Activated T-cell treated with anti-CD3 and anti-CD28 coated beads, Interleukin-2, amount 50 U/mL, for 4 hours (primary cell): ENCODE measurements around the gene SLC9A8. TPM values are rescaled to one million over a fixed set of nuclear protein-coding genes. Genes with fewer than 3 reads are reported as not detected.
"Not testable (repeated sequence)": the region's sequence is repeated elsewhere in the genome, so short reads cannot be mapped to it uniquely, and the experiment has no call there.

Source experiments
- ATAC-seq, 2 donors: fragments of 200-7000 bp; cut with Tn5 transposase; one replicate each; pipeline ENCODE4 v1.10.0; 2021
- DNase-seq: peaks from one replicate; pipeline ENCODE4 v3.0.0-alpha.2; 2020
- H3K27me3 Mint-ChIP-seq: one replicate; pipeline ENCODE4 v1.8.0; 2021; ENCODE audit warnings: low read depth, mixed read lengths
- H3K36me3 Mint-ChIP-seq: one replicate; pipeline ENCODE4 v1.8.0; 2022; ENCODE audit warnings: mixed read lengths; ENCODE audit not compliant: insufficient read depth
- H3K4me1 Mint-ChIP-seq: one replicate; pipeline ENCODE4 v1.8.0; 2021; ENCODE audit warnings: low read depth, mixed read lengths
- H3K4me3 Mint-ChIP-seq: one replicate; pipeline ENCODE4 v1.8.0; 2021; ENCODE audit warnings: mild to moderate bottlenecking, moderate library complexity, mixed read lengths
- H3K9me3 Mint-ChIP-seq: one replicate; pipeline ENCODE4 v1.8.0; 2021; ENCODE audit warnings: mixed read lengths
- total RNA-seq, 3 donors: library from RNA; stranded (reverse); gene quantifications; one replicate each; pipeline ENCODE4 v1.2.1, GENCODE V29; 2021

SLC9A8 gene
- total RNA-seq, 3 donors from 2014 or later: 11.9 to 16.4 (median 13.2) TPM

DNA sequence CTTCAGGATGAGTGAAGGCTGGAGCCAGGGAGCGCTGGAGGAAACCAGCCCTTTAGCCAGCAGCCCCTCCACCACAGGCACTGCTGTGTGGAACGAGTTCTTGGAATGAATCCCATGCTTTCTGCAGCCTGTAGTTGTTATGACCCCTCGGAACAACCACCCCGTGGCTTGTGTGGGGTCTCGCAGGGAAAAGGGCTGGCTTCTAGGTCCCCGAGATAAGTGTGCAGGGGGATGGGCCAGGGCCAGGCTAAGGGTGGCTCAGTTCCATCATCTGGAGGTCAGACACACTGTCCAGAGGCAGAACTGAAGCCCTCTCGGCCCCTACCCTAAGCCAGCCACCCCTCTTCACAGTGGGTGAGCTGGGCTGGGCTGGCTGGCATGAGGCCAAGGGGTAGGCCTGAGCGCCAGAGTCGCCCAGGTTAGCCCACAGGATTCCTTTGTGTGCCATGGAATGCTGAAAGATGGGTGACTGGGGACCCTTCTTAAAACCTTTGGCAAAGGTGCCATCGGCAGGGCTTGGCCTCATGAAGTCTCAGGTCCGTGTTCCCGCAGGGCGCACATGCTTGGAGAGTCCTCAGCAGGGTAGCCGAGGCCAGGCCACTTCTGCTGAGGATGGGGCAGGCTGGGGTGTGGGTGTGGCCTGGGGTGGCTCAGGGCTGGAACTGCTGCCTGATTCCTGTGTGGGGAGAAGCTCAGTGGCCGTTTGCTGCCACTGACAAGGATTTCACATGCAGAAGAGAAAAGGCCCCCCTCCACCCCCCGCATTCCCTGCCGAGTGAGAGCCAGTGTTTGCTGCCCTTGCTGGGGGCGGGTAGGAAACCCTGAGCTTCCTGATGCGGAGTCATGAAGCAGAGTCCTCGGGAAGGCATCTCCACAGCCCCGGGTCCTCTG, 78.1 kb downstream of the SLC9A8 start:
- peaks cover 16% of the 10 kb centered on the region for H3K4me1 Mint-ChIP-seq
- H3K36me3 Mint-ChIP-seq: peaks cover 17% of the 10 kb centered on the region
- DNase-seq (no peak), ATAC-seq (no peak)
- no peak overlapping the region for H3K4me3 Mint-ChIP-seq
- no peaks in the 10 kb centered on the region for H3K27me3 Mint-ChIP-seq
- H3K9me3 Mint-ChIP-seq: no peaks in the 10 kb centered on the region

DNA sequence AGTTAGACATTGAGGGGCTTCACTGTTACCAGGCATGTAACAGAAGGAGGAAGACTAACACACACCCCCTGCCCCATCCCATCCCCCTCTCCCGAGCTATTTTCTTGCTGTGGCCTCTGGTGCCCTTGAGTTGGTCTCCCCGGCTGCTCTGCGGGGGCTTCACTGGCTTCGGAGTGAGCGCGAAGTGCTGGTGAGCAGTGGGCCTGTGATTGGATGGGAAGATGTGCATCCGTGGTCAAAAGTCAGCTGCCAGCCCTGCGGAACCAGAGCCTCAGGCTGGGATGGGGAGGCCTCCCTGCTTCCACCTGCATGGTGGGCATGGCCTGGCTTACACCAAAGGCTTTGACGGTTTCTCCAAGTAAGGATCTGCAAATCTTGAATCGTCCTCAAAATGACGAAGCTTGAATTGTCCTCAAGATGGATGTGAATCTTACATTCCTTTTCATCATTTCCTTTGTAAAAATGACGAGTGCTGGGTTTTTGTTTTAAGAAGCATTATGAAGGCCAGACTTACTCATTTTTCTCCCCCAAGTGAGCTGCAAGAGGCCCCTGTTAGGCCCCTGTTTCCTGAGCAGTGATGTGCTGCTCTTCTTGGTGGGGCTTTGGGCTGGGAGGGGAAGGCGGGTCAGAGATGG, 79.0 kb downstream of the SLC9A8 start:
- peaks cover 16% of the 10 kb centered on the region for H3K4me1 Mint-ChIP-seq
- no peak for DNase-seq
- peaks cover 17% of the 10 kb centered on the region for H3K36me3 Mint-ChIP-seq
- H3K27me3 Mint-ChIP-seq: no peaks in the 10 kb centered on the region
- ATAC-seq: no peak
- no peak overlapping the region for H3K4me3 Mint-ChIP-seq
- H3K9me3 Mint-ChIP-seq: no peaks in the 10 kb centered on the region

DNA sequence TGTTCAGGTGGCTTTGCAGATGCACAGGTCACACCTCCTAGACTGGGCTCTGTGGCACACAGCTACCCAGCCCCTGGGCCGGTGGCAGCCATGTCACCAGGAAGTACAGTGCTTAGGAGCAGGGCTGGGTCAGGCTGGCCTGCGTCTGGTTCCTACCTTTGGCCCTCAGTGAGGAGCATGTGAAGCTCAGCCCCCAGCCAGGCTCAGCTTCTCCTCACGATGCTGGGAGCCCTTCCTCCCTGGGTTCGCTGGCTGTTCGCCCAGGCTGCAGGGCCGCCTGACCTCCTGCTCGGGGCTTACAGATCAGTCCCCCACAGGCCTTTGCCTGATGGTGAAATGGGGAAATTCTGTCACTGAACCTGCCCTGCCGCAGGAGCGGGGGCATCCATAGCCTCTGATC, 79.6 kb downstream of the SLC9A8 start:
- H3K27me3 Mint-ChIP-seq: no peaks in the 10 kb centered on the region
- peaks cover 11% of the 10 kb centered on the region for H3K36me3 Mint-ChIP-seq
- DNase-seq (no peak), ATAC-seq (no peak)
- H3K4me3 Mint-ChIP-seq: no peak overlapping the region
- H3K4me1 Mint-ChIP-seq: peaks cover 16% of the 10 kb centered on the region
- no peaks in the 10 kb centered on the region for H3K9me3 Mint-ChIP-seq

DNA sequence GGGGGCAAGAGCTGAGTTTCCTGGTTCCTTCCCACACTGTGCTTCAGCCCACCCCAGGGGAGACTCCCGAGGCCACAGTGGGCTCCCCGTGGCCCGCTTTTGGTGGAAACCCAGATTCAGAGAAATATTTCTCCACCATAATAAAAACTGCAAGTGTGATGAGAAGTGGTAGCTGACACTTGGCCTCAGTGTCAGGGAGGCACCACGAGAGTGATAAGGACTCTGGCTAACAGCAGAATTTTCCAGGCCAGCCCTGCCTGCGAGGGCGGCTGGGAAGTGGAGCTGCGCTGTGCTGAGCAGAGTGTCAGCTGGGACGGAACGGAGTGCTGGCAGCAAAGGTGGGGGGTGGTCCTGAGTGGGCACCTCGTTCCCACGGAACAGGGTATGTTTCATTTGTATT, 80.2 kb downstream of the SLC9A8 start:
- H3K27me3 Mint-ChIP-seq: no peaks in the 10 kb centered on the region
- peaks cover 10% of the 10 kb centered on the region for H3K36me3 Mint-ChIP-seq
- DNase-seq (no peak), ATAC-seq (no peak)
- H3K9me3 Mint-ChIP-seq: no peaks in the 10 kb centered on the region
- H3K4me1 Mint-ChIP-seq: peaks cover 16% of the 10 kb centered on the region
- H3K4me3 Mint-ChIP-seq: no peak overlapping the region

DNA sequence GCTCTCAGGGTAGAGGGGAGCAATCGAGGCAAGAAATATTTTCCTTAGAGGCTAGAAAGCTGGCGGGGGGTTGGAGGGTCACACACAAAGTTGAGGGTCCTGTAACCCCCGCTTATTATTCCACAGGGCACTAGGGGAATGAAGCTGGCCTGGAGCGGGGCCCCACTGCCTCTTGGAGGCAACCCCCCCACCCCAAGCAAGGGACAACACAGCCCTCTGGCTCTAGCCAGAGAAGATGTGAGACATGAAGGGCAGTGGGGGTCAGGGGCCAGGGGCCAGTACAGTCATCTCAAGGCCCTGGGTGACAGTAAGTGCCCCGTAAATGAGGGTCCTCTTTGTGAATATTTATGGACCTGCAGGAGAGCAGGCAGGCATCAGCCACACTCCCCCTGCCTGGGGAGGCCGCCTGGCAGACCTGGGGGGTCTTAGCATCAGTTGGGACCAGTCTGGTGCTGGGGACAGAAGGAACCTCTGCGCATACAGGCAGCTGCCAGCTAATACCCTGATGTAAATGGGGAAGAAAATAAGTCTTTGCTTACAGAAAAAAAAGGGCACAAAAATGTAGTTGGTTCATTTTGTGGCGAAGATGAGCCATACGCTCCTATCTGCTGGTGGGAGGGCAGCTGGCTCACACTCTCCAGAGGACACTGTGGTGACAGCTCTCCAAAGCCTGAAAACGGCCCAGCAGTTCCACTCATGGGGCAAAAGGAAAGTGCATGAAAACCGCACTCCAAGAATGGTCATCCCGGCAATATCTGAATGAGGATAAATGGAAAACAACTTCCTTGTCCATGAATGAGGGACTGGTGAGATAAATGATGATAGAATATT, 80.8 kb downstream of the SLC9A8 start:
- peak overlapping the region; percentile 24 for H3K4me3 Mint-ChIP-seq
- peak; percentile 71 to 83 for ATAC-seq

DNA sequence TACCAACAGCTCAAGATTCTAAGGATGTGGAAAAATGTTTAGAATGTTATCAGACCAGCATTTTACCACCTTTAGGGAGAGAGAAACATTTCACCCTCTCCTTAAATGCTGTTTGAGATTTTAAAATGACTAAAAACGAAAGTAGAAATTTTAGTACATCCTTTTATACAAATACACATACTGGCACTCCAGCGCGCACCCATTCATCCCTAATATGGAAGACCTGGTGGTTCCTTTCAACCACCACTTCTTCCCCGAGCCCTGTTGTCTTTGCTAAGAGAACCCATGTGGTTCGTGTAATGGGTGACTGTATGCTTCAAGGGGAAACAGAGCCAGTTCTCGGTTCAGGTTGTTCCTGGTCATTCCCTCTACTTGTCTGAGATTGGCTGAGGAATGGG, 81.4 kb downstream of the SLC9A8 start:
- no peaks in the 10 kb centered on the region for H3K9me3 Mint-ChIP-seq
- H3K36me3 Mint-ChIP-seq: peaks cover 5% of the 10 kb centered on the region
- DNase-seq: no peak
- H3K4me1 Mint-ChIP-seq: peaks cover 16% of the 10 kb centered on the region
- no peaks in the 10 kb centered on the region for H3K27me3 Mint-ChIP-seq
- H3K4me3 Mint-ChIP-seq: peak overlapping the region; percentile 24
- peak; percentile 51 to 67 for ATAC-seq

More for the DNA sequence above, 80.8 kb downstream of the SLC9A8 start:
- Mint-ChIP-seq H3K27me3 (no peaks in the 10 kb centered on the region), H3K9me3 (no peaks in the 10 kb centered on the region), H3K4me1 (peaks cover 16% of the 10 kb centered on the region), H3K36me3 (peaks cover 7% of the 10 kb centered on the region)
- no peak for DNase-seq

DNA sequence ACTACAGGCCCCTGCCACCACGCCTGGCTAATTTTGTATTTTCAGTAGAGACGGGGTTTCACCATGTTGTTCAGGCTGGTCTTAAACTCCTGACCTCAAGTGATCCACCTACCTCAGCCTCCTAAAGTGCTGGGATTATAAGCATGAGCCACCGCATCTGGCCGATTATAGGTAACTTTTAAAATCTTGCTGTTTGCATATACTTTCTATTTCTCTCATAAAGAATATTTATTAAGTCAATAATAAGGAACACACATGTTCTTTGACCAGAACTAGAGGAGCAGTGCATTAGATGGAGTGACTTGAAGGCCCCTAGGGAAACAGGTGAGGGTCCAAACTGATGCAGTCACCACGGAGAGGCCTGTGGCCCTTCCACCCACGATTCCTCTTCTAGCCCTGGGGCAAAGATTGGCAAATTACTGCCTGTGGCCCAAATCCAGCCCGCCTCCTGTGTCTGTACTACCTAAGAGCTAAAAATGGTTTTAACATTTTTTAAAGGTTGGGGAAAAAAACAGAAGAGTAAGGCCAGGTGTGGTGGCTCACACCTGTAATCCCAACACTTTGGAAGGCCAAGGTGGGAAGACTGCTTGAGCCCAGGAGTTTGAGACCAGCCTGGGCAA, 83.0 kb downstream of the SLC9A8 start:
- H3K27me3 Mint-ChIP-seq, H3K9me3 Mint-ChIP-seq, ATAC-seq, DNase-seq, H3K4me3 Mint-ChIP-seq, H3K36me3 Mint-ChIP-seq: not testable (repeated sequence)
- peaks cover 16% of the 10 kb centered on the region for H3K4me1 Mint-ChIP-seq

DNA sequence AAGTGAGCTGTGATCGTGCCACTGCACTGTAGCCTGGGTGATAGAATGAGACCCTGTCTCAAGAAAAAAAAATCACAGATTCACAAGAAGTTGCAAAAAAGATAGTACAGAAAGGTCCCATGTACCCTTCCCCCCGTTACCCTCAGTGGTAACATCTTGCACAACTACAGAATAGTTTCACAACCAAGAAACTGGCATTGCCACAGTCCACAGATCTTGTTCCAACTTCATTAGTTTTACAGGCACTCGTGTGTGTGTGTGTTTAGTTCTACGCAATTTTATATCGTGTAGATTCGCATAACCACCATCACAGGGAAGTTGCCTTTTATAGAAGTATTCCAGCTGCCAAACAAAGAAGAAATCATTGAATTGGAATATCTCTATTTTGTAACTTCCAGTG, 83.6 kb downstream of the SLC9A8 start:
- peaks cover 16% of the 10 kb centered on the region for H3K4me1 Mint-ChIP-seq
- DNase-seq: no peak
- ATAC-seq: no peak
- H3K9me3 Mint-ChIP-seq: no peaks in the 10 kb centered on the region
- H3K27me3 Mint-ChIP-seq: no peaks in the 10 kb centered on the region
- H3K4me3 Mint-ChIP-seq: no peak overlapping the region
- peaks cover 2% of the 10 kb centered on the region for H3K36me3 Mint-ChIP-seq

DNA sequence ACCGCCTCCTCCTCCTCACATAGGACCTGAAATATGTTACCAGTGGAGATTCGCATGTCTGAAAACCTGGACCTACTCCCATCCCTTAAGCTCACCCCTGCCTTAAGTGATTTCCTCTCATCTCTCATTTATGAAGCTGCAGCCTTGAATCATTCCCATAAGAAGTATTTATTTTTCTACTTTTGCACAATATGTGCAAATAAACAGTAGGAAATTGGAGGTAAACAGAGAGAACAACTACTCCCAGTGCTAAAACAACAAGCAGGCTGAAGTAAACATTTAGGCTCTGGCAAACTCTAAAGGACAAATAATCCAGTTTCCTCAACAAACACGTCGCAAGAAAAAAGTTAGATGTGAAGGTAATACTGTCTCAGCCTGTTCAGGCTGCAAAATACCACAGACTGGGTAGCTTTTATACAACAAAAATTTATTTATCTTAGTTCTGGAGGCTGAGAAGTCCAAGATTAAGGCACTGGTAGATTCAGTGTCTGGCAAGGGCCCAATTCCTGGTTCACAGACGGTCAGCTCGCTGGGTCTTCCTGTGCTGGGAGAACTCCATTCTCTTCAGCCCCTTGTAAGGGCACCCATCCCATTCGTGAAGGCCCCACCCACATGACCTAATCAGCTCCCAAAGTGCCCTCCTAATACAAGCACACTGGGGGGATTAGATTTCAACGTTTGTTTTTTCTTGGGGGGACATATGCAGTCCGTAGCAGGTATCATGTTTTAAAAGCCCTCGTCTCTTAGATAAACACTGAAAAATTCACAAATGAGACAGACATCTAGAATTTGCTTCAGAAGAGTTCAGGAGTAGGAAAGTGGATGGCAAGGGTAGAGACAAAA, 87.1 kb downstream of the SLC9A8 start:
- peaks cover under 1% of the 10 kb centered on the region for H3K4me1 Mint-ChIP-seq
- H3K36me3 Mint-ChIP-seq: peaks cover 6% of the 10 kb centered on the region
- no peaks in the 10 kb centered on the region for H3K9me3 Mint-ChIP-seq
- DNase-seq: no peak
- ATAC-seq: no peak
- H3K27me3 Mint-ChIP-seq: no peaks in the 10 kb centered on the region
- no peak overlapping the region for H3K4me3 Mint-ChIP-seq

DNA sequence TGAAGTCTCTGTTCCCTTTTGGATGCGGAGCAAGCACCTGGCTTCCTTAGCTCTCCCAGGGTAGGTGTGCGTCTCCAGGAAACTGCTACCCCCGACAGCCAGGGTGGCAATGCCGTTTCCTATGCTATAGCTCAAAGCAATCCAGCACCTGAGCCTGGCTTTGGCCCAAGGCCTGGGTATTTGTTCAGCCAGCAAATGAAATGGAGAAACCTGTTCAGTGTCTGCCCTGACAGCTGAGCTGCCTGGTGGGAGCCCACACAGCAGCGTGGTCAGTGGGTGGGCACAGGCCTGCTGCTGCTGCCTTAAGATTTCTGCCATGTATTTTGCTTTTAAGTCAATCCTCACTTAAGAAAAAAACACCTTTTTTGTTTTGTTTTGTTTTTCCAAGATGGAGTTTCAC, 89.0 kb downstream of the SLC9A8 start:
- no peaks in the 10 kb centered on the region for H3K9me3 Mint-ChIP-seq
- no peaks in the 10 kb centered on the region for H3K27me3 Mint-ChIP-seq
- no peak for DNase-seq

DNA sequence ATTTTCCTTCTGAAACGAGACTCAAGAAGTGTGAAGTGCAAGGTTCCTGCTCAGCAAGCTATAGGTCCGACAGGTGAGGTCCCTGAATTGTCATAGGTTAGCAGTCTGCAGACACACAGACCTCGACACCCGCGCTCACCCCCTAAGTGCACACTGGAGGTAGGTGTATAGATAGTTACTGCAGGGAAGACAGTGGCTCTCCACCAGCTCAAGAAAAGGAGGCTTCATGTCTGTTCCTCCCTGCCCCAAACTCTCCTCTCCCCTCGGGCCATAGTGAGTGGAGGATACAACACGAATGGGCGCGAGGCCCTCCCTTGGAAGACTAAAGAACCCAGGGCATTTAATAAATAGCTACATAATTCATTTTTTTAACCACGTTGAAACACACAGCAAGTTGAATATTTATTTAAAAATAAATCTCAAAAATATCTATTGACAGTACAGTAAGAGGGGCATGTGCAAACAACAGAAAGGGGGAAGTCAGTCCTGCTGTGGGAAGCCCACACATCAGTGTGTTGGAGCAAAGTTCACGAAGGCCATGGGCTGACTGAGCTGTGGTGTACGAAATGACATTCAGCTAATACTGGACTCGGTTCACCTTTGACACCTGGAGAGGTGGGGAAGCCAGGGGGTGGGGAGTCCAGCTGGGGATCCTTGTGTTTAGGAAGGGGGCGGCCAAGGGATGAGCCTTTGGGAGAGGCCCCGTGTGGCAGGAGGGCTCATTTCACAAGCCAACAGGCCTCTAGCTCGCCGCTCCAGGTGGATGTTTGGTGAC, 92.0 kb downstream of the SLC9A8 start:
- Mint-ChIP-seq H3K36me3 (peaks cover 22% of the 10 kb centered on the region), H3K27me3 (no peaks in the 10 kb centered on the region), H3K4me1 (peaks cover 2% of the 10 kb centered on the region), H3K4me3 (no peak overlapping the region), H3K9me3 (no peaks in the 10 kb centered on the region)
- ATAC-seq (no peak), DNase-seq (no peak)

More for the DNA sequence above, 89.0 kb downstream of the SLC9A8 start:
- Mint-ChIP-seq H3K36me3 (peaks cover 20% of the 10 kb centered on the region), H3K4me1 (no peaks in the 10 kb centered on the region), H3K4me3 (no peak overlapping the region)
- no peak for ATAC-seq

DNA sequence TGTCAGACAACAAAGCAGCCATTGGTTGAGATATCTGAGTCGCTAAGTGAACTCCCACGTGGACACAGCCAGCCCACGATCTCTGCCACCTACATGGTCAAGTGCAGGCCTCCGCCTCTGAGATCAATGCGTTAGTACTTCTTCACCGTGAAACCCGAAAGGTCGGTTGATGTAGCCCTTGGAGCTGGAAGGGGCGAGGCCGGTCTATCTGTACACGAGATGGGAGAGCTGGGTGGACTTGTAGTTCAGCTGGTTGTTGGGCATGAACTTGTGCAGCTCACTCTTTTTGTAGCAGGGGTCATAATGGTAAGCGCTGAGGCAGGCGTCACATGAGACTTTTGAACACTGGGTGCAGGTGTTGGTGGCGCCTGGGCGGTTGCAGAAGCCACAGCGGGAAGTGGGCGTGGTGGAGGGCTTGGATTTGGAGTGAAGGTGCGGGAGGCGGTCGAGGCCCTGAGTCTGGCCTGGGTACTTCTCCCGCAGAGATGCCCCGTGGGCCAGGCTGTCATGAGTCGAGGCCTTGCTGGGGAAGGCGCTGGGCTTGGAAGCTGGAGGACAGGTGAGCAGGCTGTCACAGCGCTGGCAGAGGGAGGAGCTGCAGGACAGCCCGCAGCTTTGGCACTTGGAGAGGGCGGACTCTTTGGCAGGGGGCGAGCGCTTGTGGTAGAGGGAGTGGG, 92.9 kb downstream of the SLC9A8 start:
- Mint-ChIP-seq H3K36me3 (peaks cover 25% of the 10 kb centered on the region), H3K9me3 (no peaks in the 10 kb centered on the region), H3K4me3 (no peak overlapping the region), H3K27me3 (no peaks in the 10 kb centered on the region), H3K4me1 (peaks cover 3% of the 10 kb centered on the region)
- no peak for ATAC-seq
- no peak for DNase-seq
